Hepatocyte (in vitro differentiated cells): Measurements from ENCODE around the gene KMT2D.

Source experiments
- CTCF ChIP-seq: fragments of 200-600 bp; sonication (generic); IDR thresholded peaks from 2 replicates; pipeline ENCODE4 v1.5.1; 2016; ENCODE audit warnings: antibody characterized with exemption, mild to moderate bottlenecking; ENCODE audit not compliant: poor library complexity
- EZH2 ChIP-seq: fragments of 200-600 bp; sonication (generic); IDR thresholded peaks from 2 replicates; pipeline ENCODE4 v1.6.1; 2016; ENCODE audit warnings: antibody characterized with exemption, mild to moderate bottlenecking, borderline replicate concordance
- EZH2phosphoT487 ChIP-seq: fragments of 200-600 bp; sonication (generic); IDR thresholded peaks from one replicate; pipeline ENCODE4 v1.6.1; 2018; ENCODE audit warnings: antibody characterized with exemption, mild to moderate bottlenecking, low read depth, moderate library complexity; ENCODE audit not compliant: unreplicated experiment, severe bottlenecking

GRCh38 chr12:49013428-49013827, 47.2 kb downstream of the KMT2D start:
- TF ChIP-seq CTCF (no peak), EZH2phosphoT487 (no peak), EZH2 (no peak)
